ENCODE measurements around the gene NPB.

NPB gene

GRCh38 chr17:81903896-81904599 is 2.0 kb downstream of the NPB start:
- no peak for TF ChIP-seq CTCF (IDR thresholded peaks at IDR 0.05)

- no peak for TF ChIP-seq CTCF (IDR thresholded peaks at IDR 0.05)
Observed at GRCh38 chr17:81904600-81905423, 2.8 kb downstream of the NPB start.

GRCh38 chr17:81905424-81905875 is 3.4 kb downstream of the NPB start:
- no peak for TF ChIP-seq CTCF (IDR thresholded peaks at IDR 0.05)

- no peak for TF ChIP-seq CTCF (IDR thresholded peaks at IDR 0.05)
Observed at GRCh38 chr17:81905993-81906392, 4.0 kb downstream of the NPB start.

GRCh38 chr17:81906476-81907218 is 4.6 kb downstream of the NPB start:
- TF ChIP-seq CTCF (IDR thresholded peaks at IDR 0.05) = no peak

- TF ChIP-seq CTCF (IDR thresholded peaks at IDR 0.05) = no peak
Observed at GRCh38 chr17:81907219-81908145, 5.4 kb downstream of the NPB start.

Measured in LNCAP (cell line).